Body of pancreas (tissue), 4 donors: ENCODE measurements around the gene PSMD4. TPM values are rescaled to one million over a fixed set of nuclear protein-coding genes. Genes with fewer than 3 reads are reported as not detected.

Experiments
- ATAC-seq: fragments of 150-250 bp; one replicate; pipeline ENCODE4 v1.9.1; 2016
- DNase-seq, 4 donors: peaks; one replicate each; pipeline ENCODE4 v3.0.0-alpha.2; 2019
- H3K27ac ChIP-seq, 4 donors: fragments of 200-600 bp; sonication (generic); 1 replicate in 3 of 4; 2 replicates in 1 of 4; pipeline versions ENCODE4 v1.5.1 to v1.6.1; 2016 to 2019; ENCODE audit warnings: mild to moderate bottlenecking in 1 of 4, mixed read lengths in 1 of 4, moderate library complexity in 1 of 4
- H3K27me3 ChIP-seq, 2 donors: fragments of 200-600 bp; sonication (generic); one replicate each; pipeline ENCODE4 v1.6.0; 2016; ENCODE audit warnings: mild to moderate bottlenecking in 1 of 2
- H3K36me3 ChIP-seq, 2 donors: fragments of 200-600 bp; sonication (generic); replicated peaks in 1 of 2; 2 replicates each; pipeline ENCODE4 v1.5.1; 2016; ENCODE audit warnings: low read depth in 2 of 2; ENCODE audit not compliant: insufficient read depth in 1 of 2
- H3K4me1 ChIP-seq: fragments of 200-600 bp; sonication (generic); one replicate; pipeline ENCODE4 v1.6.0; 2016
- H3K4me3 ChIP-seq, 2 donors: fragments of 200-600 bp; sonication (generic); 1 replicate in 1 of 2; 2 replicates in 1 of 2; pipeline ENCODE4 v1.5.1; 2016 to 2019
- H3K9me3 ChIP-seq, 3 donors: fragments of 200-600 bp; sonication (generic); 1 replicate in 2 of 3; 2 replicates in 1 of 3; pipeline ENCODE4 v1.5.1; 2016
- CTCF ChIP-seq, 7 experiments: fragments of 450-650 bp in 4 of 7; fragments of 200-600 bp in 3 of 7; sonication (generic) in 3 of 7; IDR thresholded peaks; one replicate each; pipeline ENCODE4 v1.5.1; 2016 to 2019; ENCODE audit warnings: antibody characterized with exemption in 7 of 7
- POLR2A ChIP-seq, 3 donors: fragments of 450-650 bp; IDR thresholded peaks; one replicate each; pipeline ENCODE4 v1.6.1; 2016; ENCODE audit warnings: antibody characterized with exemption in 3 of 3, mild to moderate bottlenecking in 2 of 3
- WGBS, 2 donors: methylation state at CpG; one replicate each; pipeline ENCODE4 v1.1.5; 2017; 5-methylcytosine and 5-hydroxymethylcytosine counted together
- intact Hi-C: fragments of 100-400 bp; cut with DNase I; formaldehyde crosslinking; loops from one replicate; pipeline ENCODE4 v1.15.1; 2023
- total RNA-seq, 2 donors: library from RNA; depleted of rRNA; stranded (reverse); fragments of >200 nt; gene quantifications; one replicate each; pipeline ENCODE4 v1.1.0, GENCODE V29; 2016

The PSMD4 gene
- total RNA-seq, 2 donors from 2014 or later, result 70.2 to 73.4 TPM

- TF ChIP-seq POLR2A (IDR thresholded peaks at IDR 0.05) (peak in 2 of 3 donors; percentile 53 to 68), CTCF (IDR thresholded peaks at IDR 0.05) (no peak)
- no peaks in the 10 kb centered on the region for H3K9me3 ChIP-seq
- H3K36me3 ChIP-seq, result peaks cover 8 to 24% of the 10 kb centered on the region in 2 donors
- H3K27ac ChIP-seq, result peak overlapping the region; percentile 94 to 99 (median 98)
- WGBS, 2 donors, result 28 to 31% methylated on average over 2 of the region's 2 CpGs
- H3K4me3 ChIP-seq, result no peak overlapping the region
- peaks cover 27% of the 10 kb centered on the region for H3K4me1 ChIP-seq
- H3K27me3 ChIP-seq, result no peaks in the 10 kb centered on the region
- ATAC-seq (no peak), DNase-seq (peak; percentile 66 to 80 (median 80))
- intact Hi-C loops, result no loop called here
These were observed 29.6 kb downstream of the PSMD4 start for GRCh38 chr1:151284013-151284577.

GRCh38 chr1:151286619-151287340 lies 32.2 kb downstream of the PSMD4 start:
- TF ChIP-seq POLR2A (IDR thresholded peaks at IDR 0.05), result no peak
- TF ChIP-seq CTCF (IDR thresholded peaks at IDR 0.05), result no peak
- no peak overlapping the region for H3K4me3 ChIP-seq
- peaks cover 22% of the 10 kb centered on the region for H3K4me1 ChIP-seq
- H3K27ac ChIP-seq, result no peak overlapping the region
- WGBS, 2 donors, result 84 to 85% methylated on average over 7 to 10 of the region's 10 CpGs
- intact Hi-C loops, result no loop called here
- ATAC-seq (no peak), DNase-seq (no peak)
- peaks cover 8 to 32% of the 10 kb centered on the region in 2 donors for H3K36me3 ChIP-seq
- no peaks in the 10 kb centered on the region for H3K9me3 ChIP-seq
- no peaks in the 10 kb centered on the region for H3K27me3 ChIP-seq

DNA sequence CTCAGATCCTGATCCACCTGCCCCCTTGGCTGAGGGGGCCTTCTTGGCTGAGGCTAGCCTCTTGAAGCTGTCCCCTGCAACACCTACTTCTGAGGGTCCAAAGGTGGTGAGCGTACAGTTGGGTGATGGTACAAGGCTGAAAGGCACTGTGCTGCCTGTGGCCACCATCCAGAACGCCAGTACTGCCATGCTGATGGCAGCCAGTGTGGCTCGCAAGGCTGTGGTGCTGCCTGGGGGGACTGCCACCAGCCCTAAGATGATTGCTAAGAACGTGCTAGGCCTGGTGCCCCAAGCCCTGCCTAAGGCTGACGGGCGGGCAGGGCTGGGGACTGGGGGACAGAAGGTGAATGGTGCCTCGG lies 32.8 kb downstream of the PSMD4 start:
- 87 to 88% methylated on average over 7 of the region's 7 CpGs for WGBS, 2 donors
- intact Hi-C loops, result no loop called here
- Histone ChIP-seq H3K27me3 (no peaks in the 10 kb centered on the region), H3K4me1 (peaks cover 22% of the 10 kb centered on the region), H3K4me3 (no peak overlapping the region), H3K27ac (no peak overlapping the region), H3K9me3 (no peaks in the 10 kb centered on the region), H3K36me3 (peaks cover 8 to 34% of the 10 kb centered on the region in 2 donors)
- no peak for ATAC-seq
- no peak for TF ChIP-seq CTCF (IDR thresholded peaks at IDR 0.05)
- no peak for TF ChIP-seq POLR2A (IDR thresholded peaks at IDR 0.05)
- DNase-seq, result no peak

DNA sequence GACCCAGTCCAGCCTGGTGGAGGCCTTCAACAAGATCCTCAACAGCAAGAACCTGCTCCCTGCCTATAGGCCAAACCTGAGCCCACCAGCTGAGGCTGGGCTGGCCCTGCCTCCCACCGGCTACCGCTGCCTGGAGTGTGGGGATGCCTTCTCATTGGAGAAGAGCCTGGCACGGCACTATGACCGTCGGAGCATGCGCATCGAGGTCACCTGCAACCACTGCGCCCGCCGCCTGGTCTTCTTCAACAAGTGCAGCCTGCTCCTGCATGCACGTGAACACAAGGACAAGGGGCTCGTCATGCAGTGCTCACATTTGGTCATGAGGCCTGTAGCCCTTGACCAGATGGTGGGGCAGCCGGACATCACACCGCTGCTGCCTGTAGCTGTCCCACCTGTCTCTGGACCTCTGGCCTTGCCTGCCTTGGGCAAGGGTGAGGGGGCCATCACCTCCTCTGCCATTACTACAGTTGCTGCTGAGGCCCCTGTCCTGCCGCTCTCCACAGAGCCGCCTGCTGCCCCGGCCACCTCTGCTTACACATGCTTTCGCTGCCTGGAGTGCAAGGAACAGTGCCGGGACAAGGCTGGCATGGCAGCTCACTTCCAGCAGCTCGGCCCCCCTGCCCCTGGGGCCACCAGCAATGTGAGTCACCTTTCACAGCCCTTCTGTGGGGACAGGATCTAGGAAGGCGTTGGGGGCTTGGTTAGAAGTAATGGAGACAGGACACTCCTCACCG lies 33.4 kb downstream of the PSMD4 start:
- H3K27me3 ChIP-seq, result no peaks in the 10 kb centered on the region
- H3K36me3 ChIP-seq, result peaks cover 8 to 35% of the 10 kb centered on the region in 2 donors
- no peaks in the 10 kb centered on the region for H3K9me3 ChIP-seq
- ATAC-seq (no peak), DNase-seq (no peak)
- intact Hi-C loops, result no loop called here
- WGBS, 2 donors, result 86 to 91% methylated on average over 16 to 22 of the region's 22 CpGs
- TF ChIP-seq CTCF (IDR thresholded peaks at IDR 0.05), result no peak
- TF ChIP-seq POLR2A (IDR thresholded peaks at IDR 0.05), result no peak
- H3K27ac ChIP-seq, result no peak overlapping the region
- H3K4me1 ChIP-seq, result peaks cover 22% of the 10 kb centered on the region
- H3K4me3 ChIP-seq, result no peak overlapping the region
